C4-2B (cell line): ENCODE data around the gene MOV10L1.

Experiments used
- CTCF ChIP-seq: fragments of 450-650 bp; conservative IDR thresholded peaks from 2 replicates; pipeline ENCODE4 v1.5.1; 2017; ENCODE audit warnings: mild to moderate bottlenecking
- ZFX ChIP-seq: fragments of 450-650 bp; IDR thresholded peaks from 2 replicates; pipeline ENCODE4 v1.6.1; 2017

DNA sequence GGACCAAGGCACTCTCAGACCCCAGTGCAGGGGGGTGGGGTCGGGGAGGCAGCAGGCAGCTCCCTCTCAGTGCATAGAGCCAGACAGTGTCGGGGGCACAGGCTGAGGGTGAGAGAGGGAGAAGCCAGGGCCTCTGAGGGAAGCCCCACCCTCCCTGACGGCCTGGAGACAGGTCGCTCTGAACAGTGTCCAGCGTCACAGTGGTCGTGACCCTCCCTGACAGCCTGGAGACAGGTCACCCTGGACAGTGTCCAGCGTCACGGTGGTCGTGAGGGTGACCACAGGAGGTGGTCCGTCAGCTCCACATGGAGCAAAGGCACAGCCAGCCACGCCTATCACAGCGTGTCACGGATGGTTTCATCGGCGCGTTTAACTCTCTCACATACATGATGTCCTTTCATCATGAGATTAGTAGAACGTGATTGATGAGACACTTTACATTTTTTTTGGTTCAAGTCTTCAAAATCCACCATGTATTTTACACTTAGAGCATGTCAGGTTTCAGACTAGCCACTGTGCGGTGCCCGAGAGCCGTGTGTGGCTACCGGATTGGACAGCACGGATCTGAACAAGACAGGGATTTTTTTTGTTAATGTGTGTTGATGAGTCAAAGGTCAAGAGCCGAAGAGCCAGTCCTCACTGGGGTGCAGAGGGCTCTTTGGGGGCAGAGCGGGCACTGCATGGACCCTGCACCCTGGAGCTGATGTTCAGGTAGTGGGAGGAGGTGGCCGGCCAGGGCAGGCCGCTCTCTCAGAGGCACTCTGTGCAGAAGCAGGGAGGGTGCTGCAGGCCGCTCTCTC is 56.8 kb downstream of the MOV10L1 start:
- TF ChIP-seq CTCF, result peak; percentile 78
- no peak for TF ChIP-seq ZFX
